ENCODE results near the gene ADGRG3.

- no peak for TF ChIP-seq SP1 (IDR thresholded peaks at IDR 0.05)
- no peak for TF ChIP-seq CTBP1 (IDR thresholded peaks at IDR 0.05; ENCODE audit: borderline replicate concordance)
- TF ChIP-seq NFRKB (IDR thresholded peaks at IDR 0.05) = no peak
- TF ChIP-seq L3MBTL2 (conservative IDR thresholded peaks at IDR 0.05) = no peak
- TF ChIP-seq FOXA1 (IDR thresholded peaks at IDR 0.05) = no peak
- TF ChIP-seq SUZ12 (IDR thresholded peaks at IDR 0.05) = no peak
- TF ChIP-seq BHLHE40 (IDR thresholded peaks at IDR 0.05; ENCODE audit: borderline replicate concordance) = no peak
- TF ChIP-seq FOXM1 (IDR thresholded peaks at IDR 0.05; ENCODE audit: borderline replicate concordance) = no peak
- TF ChIP-seq PKNOX1 (IDR thresholded peaks at IDR 0.05) = no peak
Observed at GRCh38 chr16:57703416-57704010, 35.4 kb downstream of the ADGRG3 start.
